GM19023 (cell line): ENCODE measurements around the gene CLASP1.
"Not testable (repeated sequence)": the region's sequence is repeated elsewhere in the genome, so short reads cannot be mapped to it uniquely, and the experiment has no call there.

Experiments used
- ATAC-seq: cut with Tn5 transposase; IDR thresholded peaks from one replicate; pipeline ENCODE4 v1.9.1; 2021; ENCODE audit warnings: mild to moderate bottlenecking, moderate library complexity; ENCODE audit not compliant: unreplicated experiment

The CLASP1 gene

DNA sequence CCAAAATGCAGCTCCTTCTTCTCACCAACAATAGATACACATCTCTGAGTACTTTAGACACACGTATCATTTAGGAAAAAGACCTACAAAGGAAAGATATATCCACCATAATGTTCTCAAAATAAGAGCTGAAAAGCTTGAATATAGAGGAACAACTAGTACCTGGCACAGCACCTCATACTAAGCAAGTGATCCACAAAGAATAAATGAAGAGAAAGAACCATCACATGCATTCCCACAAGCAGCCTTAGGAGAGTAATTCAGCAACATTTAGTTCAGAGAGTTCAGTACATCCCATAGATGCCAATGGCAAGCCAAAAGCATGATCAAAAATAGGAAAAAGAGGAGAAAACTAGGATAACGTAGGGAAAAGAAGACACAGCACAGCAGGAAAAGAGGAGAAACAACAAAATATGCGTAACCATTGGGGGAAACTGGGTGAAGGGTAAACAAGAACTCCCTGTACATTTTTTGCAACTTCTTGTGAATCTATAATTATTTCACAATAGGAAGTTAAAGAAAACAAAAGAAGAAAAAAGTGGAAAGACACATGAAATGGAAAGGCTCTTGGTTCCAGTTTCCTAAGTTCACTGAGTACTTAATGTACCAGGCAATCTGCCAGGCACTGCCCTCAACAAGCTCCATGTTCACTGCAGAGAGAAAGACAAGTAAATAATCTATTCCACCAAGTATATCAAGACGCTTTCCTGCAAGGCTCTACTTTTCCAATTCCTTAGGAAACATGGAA, 22.3 kb downstream of the CLASP1 start:
- no peak for ATAC-seq

DNA sequence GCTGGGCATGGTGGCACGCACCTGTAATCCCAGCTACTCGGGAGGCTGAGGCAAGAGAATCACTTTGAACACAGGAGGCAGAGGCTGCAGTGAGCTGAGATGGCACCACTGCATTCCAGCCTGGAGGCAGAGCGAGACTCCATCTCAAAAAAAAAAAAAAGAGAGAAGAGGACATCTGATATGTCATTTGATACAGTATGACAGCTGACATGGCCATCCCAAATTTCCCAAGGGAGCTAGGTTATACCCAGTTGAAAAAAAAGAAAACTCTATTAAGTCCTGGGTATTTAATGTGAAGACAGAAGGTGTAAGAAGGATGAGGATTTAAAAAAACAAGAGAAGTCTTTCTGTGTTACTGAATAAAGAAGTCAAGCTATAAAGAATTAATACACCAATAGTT, 23.3 kb downstream of the CLASP1 start:
- no peak for ATAC-seq

DNA sequence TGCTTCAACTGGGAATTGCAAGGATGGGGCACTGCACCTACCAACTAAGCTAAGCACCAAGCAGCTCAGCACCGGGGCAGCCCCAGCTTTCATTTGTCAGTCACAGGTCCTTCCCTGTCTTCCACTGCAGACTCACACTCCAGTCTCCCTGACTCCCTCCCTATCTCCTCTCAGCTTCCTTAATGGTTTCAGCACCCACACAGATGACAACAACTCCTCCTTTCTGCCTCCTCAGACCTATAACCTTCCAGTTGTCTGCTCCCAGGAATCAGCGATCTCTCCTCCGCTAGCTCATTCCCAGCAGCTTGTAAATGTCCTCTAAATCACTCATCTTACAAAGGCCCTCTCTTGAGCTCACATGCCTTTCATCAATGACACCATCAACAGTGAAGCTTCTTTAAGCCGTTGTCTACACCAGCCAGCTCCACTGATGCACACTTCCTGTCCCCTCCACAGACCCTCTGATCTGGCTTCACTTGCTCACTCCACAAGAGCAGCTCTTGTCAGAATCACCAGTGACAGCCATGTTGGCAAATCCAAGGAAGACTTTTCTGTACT, 32.1 kb downstream of the CLASP1 start:
- no peak for ATAC-seq

DNA sequence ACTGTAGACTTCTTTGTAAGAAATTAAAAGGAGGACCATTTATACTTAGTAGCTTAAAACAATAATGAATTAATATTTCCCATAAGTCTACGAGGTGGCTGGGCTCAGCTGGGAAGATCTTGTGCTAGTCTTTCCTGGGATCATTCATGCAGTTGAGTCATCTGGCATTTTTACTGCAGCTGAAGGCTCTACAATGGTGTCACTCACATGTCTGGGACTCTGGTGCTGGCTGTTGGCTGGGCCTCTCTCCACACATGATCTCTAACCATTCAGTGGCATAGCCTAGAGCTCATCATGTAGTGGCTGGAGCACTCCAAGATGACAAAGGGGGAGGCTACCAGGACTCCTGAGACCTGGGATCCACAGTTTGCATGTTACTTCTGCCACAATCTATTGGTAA, 35.5 kb downstream of the CLASP1 start:
- ATAC-seq: no peak

DNA sequence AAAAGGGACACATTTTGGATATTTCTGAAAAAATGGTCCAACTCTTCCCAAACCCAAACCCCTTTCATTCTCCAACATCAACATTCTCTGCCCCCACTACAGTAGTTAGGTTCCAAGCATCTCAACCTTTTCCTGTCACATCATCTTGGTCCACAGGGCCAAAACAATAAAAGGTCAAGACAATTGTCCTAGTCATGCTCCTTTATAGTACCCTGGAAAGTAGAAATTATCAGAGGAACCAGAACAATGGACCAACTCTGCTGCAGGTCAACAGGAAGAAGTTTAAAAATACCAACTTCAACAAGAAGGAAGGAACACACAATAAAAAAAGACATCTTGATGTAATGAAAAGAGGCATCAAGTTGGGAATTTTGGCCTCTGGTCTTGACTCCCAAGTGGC, 36.1 kb downstream of the CLASP1 start:
- no peak for ATAC-seq

DNA sequence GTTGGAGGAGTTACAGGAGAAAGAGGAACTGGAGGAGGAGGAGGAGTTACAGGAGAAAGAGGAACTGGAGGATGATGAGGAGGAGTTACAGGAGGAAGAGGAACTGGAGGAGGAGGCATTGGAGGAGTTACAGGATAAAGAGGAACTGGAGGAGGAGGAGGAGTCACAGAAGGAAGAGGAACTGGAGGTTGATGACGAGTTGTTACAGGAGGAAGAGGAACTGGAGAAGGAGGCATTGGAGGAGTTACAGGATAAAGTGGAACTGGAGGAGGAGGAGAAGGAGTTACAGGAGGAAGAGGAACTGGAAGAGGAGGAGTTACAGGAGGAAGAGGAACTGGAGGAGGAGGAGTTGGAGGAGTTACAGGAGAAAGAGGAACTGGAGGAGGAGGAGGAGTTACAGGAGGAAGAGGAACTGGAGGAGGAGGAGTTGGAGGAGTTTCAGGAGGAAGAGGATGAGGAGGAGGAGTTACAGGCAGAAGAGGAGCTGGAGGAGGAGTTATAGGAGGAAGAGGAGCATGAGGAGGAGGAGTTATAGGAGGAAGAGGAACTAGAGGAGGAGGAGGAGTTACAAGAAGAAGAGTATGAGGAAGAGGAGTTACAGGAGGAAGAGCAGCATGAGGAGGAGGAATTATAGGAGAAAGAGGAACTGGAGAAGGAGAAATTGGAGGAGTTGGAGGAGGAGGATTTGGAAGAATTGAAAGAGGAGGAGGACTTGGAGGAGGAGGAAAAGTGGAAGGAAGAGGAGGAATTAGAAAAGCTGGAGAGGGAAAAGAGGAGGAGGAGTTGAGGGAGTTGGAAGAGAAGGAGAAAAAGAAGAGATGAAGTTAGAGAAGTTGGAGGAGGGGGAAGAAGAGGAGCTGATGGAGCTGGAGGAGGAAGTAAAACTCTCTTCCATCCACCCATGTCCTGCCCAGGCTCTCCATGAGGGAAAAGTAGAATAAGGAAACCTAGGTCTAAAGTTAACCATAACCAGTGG, 37.2 kb downstream of the CLASP1 start:
- no peak for ATAC-seq

DNA sequence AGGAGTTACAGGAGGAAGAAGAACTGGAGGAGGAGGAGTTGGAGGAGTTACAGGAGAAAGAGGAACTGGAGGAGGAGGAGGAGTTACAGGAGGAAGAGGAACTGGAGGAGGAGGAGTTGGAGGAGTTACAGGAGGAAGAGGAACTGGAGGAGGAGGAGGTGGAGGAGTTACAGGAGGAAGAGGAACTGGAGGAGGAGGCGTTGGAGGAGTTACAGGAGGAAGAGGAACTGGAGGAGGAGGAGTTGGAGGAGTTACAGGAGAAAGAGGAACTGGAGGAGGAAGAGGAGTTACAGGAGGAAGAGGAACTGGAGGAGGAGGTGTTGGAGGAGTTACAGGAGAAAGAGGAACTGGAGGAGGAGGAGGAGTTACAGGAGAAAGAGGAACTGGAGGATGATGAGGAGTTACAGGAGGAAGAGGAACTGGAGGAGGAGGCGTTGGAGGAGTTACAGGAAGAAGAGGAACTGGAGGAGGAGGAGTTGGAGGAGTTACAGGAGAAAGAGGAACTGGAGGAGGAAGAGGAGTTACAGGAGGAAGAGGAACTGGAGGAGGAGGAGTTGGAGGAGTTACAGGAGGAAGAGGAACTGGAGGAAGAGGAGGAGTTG, 38.1 kb downstream of the CLASP1 start:
- not testable (repeated sequence) for ATAC-seq

DNA sequence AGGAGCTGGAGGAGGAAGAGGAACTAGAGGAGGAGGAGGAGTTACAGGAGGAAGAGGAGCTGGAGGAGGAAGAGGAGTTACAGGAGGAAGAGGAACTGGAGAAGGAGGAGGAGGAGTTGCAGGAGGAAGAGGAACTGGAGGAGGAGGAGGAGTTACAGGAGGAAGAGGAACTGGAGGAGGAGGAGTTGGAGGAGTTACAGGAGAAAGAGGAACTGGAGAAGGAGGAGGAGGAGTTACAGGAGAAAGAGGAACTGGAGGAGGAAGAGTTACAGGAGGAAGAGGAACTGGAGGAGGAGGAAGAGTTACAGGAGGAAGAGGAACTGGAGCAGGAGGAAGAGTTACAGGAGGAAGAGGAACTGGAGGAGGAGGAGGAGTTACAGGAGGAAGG, 38.8 kb downstream of the CLASP1 start:
- ATAC-seq: not testable (repeated sequence)

DNA sequence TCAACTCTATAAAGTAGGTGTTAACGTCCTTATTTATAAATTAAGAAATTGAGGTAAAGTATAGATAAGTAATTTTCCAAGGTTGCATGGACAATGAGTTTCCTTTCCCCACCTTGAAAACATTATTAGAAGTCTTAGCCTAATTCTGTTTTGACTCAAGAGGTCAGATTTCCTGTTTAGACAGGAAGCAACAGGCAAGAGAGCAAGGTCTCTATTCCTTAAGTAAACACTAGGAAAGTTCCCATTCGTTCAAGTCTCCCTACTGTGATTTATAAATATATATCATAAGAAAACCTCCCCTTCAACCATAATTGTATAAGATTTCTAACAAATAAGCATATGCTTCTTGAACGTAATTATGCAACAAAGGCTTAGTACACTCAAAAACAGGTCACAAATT, 40.3 kb downstream of the CLASP1 start:
- ATAC-seq: no peak

DNA sequence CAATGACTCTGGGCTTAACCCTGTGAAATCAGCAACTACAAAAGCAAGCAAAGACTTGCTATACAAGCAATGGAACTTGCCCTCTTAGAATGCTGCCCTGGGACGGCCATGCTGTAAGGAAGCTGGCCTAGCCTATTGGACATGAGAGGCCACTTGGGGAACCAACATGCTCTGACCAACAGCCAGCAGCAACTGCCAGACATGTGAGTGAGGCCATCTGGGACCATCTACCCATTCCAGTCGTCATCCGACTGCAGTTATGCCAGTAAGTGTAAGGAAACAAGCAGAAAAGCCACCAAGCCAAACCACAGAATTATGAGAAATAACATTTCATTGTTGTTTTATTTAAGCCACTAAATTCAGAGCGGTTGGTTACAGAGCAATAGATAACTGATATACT, 40.9 kb downstream of the CLASP1 start:
- no peak for ATAC-seq

DNA sequence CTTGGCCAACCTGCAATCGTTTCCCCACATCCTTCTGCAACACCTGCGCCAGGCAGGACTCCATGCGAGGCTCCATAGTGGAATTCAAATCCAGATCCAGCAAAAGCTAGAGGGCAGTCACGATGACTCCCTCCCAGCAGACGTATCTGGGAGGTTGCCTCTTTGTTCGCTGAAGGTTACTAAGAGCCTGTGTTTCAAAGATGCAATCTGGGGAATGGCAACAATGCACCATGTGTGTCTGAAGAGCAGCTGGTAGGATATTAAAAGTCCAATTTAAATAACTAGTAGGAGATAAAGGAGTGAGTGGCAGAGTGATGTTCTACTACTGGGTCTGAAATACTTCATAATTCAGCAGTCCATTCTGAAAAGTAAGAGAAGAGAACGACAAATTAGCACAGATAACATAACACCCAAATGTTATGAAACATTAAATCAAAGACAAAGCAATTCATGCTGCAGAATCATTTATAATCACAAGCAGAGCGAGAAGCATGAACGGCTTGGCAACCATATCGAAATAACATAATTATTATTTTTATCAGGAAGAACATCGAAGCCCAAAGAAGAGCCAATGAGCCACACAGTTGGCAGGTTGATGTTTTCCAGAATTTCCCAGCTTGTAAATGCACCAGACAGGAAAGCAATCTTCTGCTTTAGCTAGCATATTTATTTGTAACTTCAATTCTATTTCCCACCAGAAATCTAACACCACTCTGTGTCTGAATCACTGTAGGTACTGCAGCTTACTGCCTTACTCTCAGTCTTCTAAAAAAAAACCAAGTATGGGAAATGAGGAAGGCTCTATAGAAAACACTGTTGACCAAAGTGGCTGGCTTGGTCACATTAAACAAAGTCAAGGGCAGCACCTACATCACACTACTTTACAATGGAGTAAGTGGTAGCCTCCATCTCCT, 43.2 kb downstream of the CLASP1 start:
- no peak for ATAC-seq

DNA sequence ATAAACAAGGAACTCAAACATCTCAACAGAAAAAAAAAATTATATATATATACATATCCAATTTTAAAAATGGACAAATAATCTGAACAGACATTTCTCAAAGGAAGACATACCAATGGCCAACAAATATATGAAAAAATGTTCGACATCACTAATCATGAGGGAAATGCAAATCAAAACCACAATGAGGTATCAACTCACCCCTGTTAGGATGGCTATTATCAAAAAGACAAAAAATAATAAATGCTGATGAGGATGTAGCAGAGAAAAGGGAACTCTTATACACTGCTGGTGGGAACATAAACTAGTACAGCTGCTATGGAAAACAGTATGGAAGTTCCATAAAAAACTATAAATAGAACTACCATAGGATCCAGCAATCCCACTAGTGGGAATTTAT, 46.1 kb downstream of the CLASP1 start:
- ATAC-seq: no peak

DNA sequence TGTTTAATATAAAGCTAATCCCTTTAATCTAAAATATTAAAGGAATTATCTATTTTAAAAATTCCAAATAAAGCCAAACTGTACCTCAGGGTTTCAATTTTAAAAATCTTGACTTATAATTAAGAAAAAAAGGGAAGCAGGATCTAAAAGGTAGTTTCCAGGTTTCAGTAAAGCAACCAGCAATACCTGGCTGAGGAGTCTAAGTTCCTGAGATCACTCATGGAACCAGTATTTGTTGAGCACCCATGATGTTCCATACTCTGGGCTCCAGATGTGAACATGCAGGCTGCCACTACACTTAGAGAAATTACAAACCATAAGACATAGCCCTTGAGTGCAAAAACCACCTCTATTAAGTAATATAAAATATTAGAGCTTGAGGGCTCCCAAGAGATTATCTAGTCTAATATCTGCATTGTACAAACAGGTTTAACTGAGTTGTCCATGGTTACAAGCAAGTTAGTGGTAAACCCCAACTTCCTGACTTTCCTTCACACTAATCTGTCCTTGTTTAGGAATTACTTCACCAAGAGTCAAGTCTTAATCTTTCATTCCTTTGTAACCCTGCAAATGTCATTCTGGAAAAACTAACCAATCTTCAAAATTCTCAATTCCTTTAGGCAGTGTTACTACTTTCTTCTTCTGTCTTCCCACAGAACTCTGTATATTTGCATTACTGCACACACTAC, 49.2 kb downstream of the CLASP1 start:
- ATAC-seq: no peak

DNA sequence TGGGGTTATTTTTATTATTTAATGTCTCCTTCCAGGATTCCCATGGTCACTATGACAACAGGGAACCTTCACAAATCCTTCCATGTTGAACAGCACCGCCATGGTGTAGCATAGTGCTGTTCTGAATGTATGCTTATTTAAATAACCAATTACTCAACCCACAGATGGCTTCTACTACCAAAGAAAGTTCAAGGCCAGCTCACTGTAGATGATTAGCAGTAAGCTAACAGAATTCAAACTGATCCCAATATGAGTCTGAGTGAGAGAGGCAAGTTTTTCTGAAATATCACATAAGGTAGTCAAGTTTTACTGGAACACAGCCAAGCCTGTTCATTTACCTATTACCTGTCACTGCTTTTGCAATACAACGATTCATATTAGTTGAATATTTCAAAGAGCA, 51.2 kb downstream of the CLASP1 start:
- no peak for ATAC-seq

DNA sequence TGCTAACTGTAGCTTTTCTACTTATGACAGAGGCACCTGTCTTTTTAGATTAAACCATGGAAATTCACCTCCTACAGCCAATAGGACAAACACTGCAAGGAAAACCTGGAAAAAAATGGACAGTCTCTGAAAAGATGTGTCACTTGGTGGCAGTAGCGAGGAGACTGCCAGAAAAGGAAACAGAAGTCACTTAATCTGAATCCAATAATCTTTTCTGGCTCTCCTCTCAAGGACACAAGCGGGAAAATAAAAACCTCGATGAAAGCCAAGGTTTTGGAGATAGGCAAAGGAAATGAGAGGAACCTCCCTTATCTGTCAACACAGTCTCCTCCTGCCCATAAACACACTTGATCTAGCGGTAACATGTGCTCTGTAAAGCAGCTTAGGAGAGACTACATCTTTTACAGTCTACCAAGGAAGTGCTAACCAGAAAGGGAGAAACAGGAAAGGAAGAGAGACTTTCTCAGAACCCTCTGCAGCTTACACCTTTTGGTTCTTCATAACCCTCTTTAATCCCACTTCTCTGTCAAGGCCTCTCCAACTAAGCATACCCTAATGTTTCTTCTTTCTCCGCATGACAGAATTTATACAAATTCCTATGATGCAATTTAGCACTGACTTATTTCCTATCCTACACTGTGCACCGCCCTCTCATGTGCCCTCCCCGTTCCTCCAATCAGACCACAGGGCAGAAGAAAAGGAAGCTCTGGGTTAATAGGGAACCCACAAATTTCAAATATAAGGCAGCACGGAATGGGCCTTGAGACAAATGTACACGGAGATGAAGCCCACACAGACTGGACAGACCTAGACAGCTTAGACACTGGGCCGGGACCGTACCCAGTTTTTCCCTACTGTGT, 52.8 kb downstream of the CLASP1 start:
- ATAC-seq: peak; percentile 60

DNA sequence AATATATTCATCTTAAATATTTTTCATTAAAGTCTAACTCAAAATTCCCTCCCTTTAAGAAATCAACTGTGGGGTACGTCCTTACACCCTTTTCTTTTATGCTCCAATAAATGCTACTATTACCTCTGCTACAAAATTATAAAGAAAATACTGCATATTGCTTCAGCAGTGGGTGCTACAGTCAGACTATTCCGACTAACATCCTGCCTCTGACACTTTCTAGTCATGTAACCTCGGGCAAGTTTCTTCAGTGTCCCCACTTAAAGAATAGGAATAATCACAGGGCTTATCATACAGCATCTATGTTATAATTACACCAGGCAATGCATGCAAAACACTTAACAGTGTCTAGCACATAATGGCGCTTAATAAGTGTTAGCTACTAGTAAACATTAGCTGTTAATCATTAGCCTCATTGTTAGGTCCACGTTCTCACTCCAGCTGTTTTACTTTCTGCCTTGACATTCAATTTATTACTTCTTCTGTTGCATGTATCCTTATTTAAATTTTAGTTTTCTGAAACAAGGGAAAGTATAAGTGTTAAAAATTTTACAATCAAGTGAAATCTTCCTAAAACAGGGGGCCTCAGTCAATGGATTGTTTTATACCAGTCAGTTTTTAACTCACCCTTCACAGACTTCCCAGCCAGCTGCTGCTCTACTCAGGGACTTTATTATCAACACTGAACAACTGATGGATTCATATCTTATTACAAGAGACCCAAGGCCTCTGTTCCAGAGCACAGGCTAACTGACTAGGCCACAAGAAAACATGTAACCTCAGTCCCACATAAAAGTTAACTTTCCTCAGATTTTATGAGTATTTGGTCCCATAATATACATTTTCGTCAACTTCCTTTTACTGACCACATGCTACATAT, 54.0 kb downstream of the CLASP1 start:
- no peak for ATAC-seq

DNA sequence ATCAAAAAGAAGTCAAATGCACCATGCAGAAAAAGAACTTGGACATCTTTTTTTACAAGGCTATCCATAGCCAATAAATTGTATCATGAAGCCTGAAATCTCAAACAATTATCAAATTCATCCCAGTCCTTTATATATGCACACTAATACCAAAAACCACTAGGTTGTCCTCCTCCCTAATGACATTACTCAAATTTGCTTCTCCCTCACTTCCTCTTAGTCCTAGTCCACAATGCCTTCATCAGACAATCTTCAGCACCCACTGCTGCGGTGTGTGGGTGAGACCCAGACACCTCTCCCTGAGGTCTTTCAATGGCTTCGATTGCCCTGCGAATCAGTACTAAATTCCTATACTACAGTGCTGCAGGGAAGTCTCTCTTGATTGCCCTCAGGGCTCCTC, 58.1 kb downstream of the CLASP1 start:
- no peak for ATAC-seq

DNA sequence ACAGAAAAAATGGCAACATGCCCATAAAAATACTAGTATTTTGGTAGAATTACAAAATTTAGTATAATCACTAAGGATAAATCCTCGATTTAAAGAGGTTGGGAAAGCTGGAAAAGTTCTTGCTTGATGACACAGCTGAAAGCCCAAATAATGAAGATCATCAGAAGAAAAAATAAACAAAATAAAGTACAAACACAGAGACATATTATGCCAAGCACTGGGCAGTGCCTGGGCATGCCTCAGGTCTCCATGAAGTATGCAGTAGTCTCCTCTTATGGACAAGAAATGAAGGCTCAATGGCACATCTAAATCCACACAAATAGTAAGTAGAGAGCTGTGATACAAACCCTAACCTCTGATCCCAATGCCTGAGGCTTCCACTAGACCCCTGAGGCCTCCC, 60.9 kb downstream of the CLASP1 start:
- no peak for ATAC-seq
